HepG2 (cell line): ENCODE measurements around the gene TNNI3. TPM values are rescaled to one million over a fixed set of nuclear protein-coding genes. Genes with fewer than 3 reads are reported as not detected.
A peak's percentile ranks its signal among the peaks of the same experiment; 100 is the strongest.

ENCODE experiments used
- ARID4A ChIP-seq: sonication (generic); formaldehyde crosslinking; IDR thresholded peaks from 2 replicates; pipeline ENCODE4 v1.5.0; 2020; ENCODE audit warnings: mild to moderate bottlenecking, missing genetic modification reagents, borderline replicate concordance
- HNRNPK ChIP-seq: fragments of 200-400 bp; formaldehyde crosslinking; IDR thresholded peaks from 2 replicates; pipeline ENCODE4 v1.6.1; 2018; ENCODE audit warnings: low read length, low read depth, moderate library complexity, mild to moderate bottlenecking; ENCODE audit not compliant: poor library complexity, severe bottlenecking
- NFKBIZ ChIP-seq: IDR thresholded peaks from 2 replicates; pipeline ENCODE4 v1.6.1; 2018; ENCODE audit warnings: missing genetic modification reagents, missing compliant biosample characterization
- POLR2A ChIP-seq, 2 experiments: IDR thresholded peaks; 2 replicates each; pipeline ENCODE4 v1.6.1; 2011; ENCODE audit warnings: low read depth in 2 of 2, low read length in 2 of 2, mild to moderate bottlenecking in 1 of 2, moderate library complexity in 1 of 2; ENCODE audit not compliant: insufficient read depth in 1 of 2
- RCOR2 ChIP-seq: IDR thresholded peaks from 2 replicates; pipeline ENCODE4 v1.6.1; 2016; ENCODE audit warnings: missing biosample characterization, missing genetic modification reagents
- SMAD1 ChIP-seq: sonication (generic); formaldehyde crosslinking; IDR thresholded peaks from 2 replicates; pipeline ENCODE4 v1.4.0; 2020; ENCODE audit warnings: missing genetic modification reagents, low read depth, mild to moderate bottlenecking, borderline replicate concordance
- TBX2 ChIP-seq: sonication (generic); formaldehyde crosslinking; IDR thresholded peaks from 2 replicates; pipeline ENCODE4 v1.5.0; 2020; ENCODE audit warnings: missing genetic modification reagents, mild to moderate bottlenecking, borderline replicate concordance
- ZNF143 ChIP-seq: sonication (generic); formaldehyde crosslinking; IDR thresholded peaks from 2 replicates; pipeline ENCODE4 v1.4.0; 2020; ENCODE audit warnings: missing genetic modification reagents
- ZNF350 ChIP-seq: sonication (generic); formaldehyde crosslinking; IDR thresholded peaks from 2 replicates; pipeline ENCODE4 v1.4.0; 2020; ENCODE audit warnings: mild to moderate bottlenecking, low read depth, missing genetic modification reagents, borderline replicate concordance
- ZNF674 ChIP-seq: sonication (generic); formaldehyde crosslinking; IDR thresholded peaks from 2 replicates; pipeline ENCODE4 v1.5.0; 2020; ENCODE audit warnings: low read depth, mild to moderate bottlenecking, missing genetic modification reagents
- ZSCAN29 ChIP-seq: sonication (generic); formaldehyde crosslinking; conservative IDR thresholded peaks from 2 replicates; pipeline ENCODE4 v1.4.0; 2020; ENCODE audit warnings: mild to moderate bottlenecking, missing genetic modification reagents
- polyA plus RNA-seq, 8 experiments: library from polyadenylated mRNA; depleted of rRNA in 3 of 8; stranded (reverse) in 7 of 8; unstranded in 1 of 8; fragments of >200 nt; fragmentation: Illumina TruSeq in 4 of 8; extraction: Trizol in 4 of 8; gene quantifications; 2 replicates each; pipeline versions ENCODE4 v1.2.1 to v1.2.3, GENCODE V29; 2011 to 2016; ENCODE audit warnings: low read depth in 4 of 8, missing spikeins in 1 of 8, mixed read lengths in 1 of 8; ENCODE audit not compliant: insufficient read depth in 1 of 8
- total RNA-seq, 5 experiments: library from RNA; depleted of rRNA; stranded (reverse); fragments of >200 nt; fragmentation: Illumina TruSeq; extraction: Trizol; gene quantifications; 2 replicates each; pipeline ENCODE4 v1.2.3, GENCODE V29; 2016; ENCODE audit warnings: low read depth in 1 of 5

Gene TNNI3
- total and polyA plus RNA-seq, 2 of the 13 experiments (the other 11 are each of a cell fraction or from before 2014, with no cell fraction given), result 3.5 to 3.7 TPM

GRCh38 chr19:55197528-55197927 lies 40.0 kb upstream of the TNNI3 start (continued):
- TF ChIP-seq ZNF350 (CRISPR knock-in tag), result no peak
- 0 out of 4 replicates have a peak, but pooled peaks of 1 of the 2 experiments have one; percentile 1 for TF ChIP-seq POLR2A (IDR thresholded peaks at IDR 0.05; ENCODE audit: insufficient read depth in 1 of 2, low read depth in 2 of 2, low read length in 2 of 2)
- TF ChIP-seq ZNF143, result peak; percentile 86
- no peak for TF ChIP-seq HNRNPK
- no peak for TF ChIP-seq ZSCAN29 (CRISPR knock-in tag)
- TF ChIP-seq RCOR2, result no peak
- no peak for TF ChIP-seq ZNF674 (CRISPR knock-in tag)
- TF ChIP-seq ARID4A, result no peak
- TF ChIP-seq SMAD1 (CRISPR knock-in tag), result no peak
- no peak for TF ChIP-seq TBX2 (CRISPR knock-in tag)
- TF ChIP-seq NFKBIZ (CRISPR knock-in tag), result no peak
- TF ChIP-seq, all 625 proteins: peak for 5
